NCI-H82 treated with DMSO at 0.1 percent for 48 hours (cell line): ENCODE data around the gene NR6A1.
"Not testable (repeated sequence)": the region's sequence is repeated elsewhere in the genome, so short reads cannot be mapped to it uniquely, and the experiment has no call there.

Source experiments
- DNase-seq: peaks from one replicate; lab custom pipeline; 2025; ENCODE audit not compliant: unreplicated experiment; lab: John Stamatoyannopoulos, UW

Gene NR6A1

DNA sequence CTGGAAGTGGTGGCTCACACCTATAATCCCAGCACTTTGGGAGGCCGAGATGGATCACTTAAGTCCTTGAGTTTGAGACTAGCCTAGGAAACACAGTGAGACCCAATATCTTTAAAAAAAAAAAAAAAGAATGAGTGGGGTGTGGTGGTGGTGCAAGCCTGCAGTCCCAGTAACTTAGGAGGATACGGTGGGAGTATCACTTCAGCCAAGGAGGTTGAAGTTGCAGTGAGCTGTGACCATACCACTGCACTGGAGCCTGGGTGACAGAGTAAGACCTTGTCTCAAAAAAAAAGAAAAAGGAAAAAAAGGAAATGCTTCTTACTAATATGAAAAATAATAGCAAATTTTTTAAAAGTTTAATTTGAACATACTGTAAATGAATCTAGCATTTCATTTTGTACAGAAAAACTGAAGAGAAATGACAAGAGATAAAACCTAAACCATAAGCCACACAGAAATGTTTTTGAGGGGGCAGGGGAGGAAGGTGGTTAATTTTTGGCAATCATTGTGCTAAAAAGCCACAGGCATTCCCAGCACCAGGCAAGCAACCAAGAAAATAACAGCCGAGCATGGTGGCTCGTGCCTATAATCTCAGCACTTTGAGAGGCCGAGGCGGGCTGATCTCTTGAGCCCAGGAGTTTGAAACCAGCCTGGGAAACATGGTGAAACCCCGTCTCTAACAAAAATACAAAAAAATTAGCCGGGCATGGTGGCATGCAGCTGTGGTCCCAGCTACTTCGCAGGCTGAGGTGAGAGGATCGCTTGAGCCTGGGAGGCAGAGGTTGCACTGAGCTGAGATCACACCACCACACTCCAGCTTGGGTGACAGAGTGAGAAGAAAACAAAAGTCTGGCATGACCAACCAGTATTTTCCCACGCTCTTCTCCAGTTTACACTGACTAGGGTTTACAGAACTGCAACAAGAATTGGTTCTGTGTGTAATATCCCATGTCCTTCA, 149.5 kb downstream of the NR6A1 start:
- no peak for DNase-seq

DNA sequence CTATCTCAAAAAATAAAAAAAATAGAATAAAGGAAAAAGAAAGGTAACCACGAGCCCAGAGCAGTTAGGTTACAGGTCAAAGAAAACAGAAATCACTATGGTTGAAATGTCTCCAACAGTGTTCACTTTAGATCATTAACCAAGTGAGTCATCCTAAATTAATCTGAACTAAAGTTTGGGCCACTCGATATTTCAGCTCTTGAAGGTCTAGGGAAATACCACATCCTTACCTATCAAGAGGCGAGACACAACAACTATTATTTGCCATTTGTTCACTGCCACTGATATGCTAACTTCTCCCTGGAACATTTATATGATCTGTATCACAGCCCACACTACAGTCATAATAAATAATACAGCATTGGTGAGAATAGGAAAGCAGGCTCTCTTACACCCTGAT, 152.6 kb downstream of the NR6A1 start:
- DNase-seq = no peak

DNA sequence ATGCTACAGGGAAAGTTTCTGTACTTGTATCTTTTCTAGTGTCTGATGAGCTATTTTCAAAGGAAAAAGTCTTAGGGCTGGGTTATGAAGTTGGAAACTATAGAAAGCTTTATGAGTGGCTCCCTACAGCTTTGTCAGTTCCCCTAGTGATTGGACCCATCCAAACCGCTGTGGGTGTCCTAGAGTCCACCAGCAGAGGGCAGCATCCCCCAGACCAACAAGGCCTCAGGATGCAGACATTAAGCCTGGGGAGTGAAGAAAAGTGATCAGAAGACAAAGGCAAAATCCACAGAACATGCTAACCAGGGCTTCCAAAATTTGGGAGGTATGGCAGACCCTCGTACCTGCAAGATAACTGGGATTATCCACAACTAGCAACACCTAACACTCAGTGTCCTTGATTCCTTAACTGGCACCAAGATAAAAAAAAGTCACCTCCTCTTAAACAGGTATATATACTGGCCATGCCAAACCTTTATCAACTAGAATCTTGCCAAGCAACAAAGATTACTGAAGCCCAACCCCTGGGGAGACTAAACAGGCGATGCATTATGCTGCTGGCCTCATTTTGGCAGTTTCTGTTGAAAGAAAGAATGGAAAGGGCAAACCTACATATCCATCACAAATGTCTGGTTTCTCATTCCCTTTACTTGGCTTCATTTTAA, 153.5 kb downstream of the NR6A1 start:
- peak; percentile 51 for DNase-seq

DNA sequence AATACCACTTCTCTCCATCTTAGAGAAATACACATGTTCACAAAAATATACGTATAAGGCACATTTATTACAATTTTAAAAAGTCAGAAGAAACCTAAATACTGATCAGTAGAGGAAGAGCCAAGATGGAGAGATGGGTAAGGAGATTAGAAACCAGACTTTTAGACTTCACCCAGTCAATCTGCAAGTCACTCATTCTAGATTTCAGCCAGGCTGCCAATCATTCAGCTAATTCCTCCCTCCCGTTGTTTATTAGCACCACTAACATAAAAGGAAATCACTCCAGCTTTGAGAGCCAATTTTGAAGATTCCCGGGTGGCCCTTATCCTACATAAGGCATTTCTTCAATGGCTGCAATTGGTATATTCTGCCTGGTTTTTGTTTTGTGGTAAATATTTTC, 154.2 kb downstream of the NR6A1 start:
- DNase-seq = no peak

DNA sequence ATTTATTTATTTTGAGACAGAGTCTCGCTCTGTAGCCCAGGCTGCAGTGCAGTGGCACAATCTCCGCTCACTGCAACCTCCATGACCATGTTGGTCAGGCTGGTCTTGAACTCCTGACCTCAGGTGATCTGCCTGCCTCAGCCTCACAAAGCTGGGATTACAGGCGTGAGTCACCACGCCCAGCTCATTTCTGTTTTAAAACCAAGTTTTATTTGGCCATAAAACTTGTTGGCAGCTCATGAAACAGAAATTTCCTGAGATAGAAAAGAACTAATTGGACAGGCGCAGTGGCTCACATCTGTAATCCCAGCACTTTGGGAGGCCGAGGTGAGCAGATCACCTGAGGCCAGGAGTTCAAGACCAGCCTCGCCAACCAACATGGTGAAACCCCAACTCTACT, 155.3 kb downstream of the NR6A1 start:
- not testable (repeated sequence) for DNase-seq

- DNase-seq = no peak
These were observed 155.9 kb downstream of the NR6A1 start for GRCh38 chr9:124615100-124615742.

DNA sequence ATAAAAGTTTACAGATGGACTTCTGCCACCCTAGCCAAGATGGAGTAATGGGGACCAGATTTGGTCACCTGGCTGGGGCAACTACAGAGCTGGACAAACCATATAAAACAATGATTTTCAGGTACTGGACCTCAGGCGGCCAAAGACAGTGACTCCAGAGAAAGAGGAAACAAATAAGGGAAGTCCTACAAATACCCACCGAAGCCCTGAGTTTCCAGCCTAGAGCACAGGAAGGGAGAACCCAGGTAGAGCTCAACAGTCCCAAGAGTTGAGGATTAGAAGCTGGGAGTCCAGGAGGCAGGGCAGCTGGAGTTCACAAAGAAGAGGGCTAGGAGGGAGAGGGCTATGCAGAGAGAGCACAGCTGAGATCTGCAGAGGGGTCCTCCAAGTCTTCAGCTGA, 157.3 kb downstream of the NR6A1 start:
- no peak for DNase-seq

DNA sequence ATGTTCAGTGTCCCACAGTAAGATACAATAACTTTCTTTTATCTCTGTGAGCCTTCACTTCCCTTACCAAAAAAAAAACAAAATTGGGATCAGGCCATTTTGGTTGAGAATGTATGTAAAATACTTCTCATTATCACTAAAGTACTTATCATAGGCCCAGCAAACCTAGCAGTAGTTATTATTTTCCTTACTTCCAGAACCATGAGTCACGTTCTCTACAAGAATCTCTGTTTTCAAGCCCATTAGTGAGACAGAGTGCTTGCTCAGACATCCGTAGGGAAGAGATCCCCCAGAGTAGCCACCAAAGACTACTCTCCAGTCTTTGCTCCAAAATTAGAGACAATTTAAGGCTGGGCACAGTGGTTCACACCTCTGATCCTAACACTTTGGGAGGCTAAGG, 160.0 kb downstream of the NR6A1 start:
- no peak for DNase-seq

GRCh38 chr9:124606027-124606426, 165.1 kb downstream of the NR6A1 start:
- no peak for DNase-seq

DNA sequence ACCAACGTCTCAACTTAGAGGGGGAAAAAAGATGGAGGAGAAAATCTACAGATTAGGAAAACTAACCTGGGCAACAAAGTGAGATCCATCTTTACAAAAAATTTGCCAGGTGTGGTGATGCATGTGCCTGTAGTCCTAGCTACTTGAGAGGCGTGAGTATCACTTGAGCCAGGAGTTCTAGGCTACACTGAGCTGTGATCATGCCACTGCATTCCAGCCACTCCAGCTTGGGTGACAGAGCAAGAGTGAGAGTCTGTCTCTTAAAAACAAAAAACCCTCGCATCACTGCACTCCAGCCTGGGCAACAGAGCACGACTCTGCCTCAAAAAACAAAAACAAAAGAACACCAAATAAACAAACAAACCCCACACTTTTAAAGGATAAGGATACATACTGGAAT, 165.9 kb downstream of the NR6A1 start:
- DNase-seq = no peak

- DNase-seq = no peak
These were observed 168.5 kb downstream of the NR6A1 start for GRCh38 chr9:124602632-124603031.

DNA sequence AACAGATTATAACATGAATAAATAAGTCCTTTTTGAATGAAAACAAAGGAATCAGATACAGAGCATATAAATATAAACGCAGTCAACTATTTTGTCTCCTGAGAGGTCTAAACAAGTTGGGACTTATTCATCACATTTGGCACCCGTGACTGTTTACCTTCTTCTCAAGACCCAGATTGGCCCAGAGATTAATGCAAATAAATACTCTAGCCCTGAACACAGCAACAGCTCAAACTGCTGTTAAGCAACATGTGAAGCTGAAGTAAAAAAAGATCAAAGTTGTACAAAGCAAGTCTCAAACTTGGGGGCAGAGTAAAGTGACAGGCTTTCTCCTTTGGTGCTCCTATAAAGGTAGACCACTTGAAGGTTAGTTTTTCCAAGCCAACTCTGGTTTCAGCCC, 168.9 kb downstream of the NR6A1 start:
- DNase-seq = no peak

- DNase-seq = no peak
These were observed 170.7 kb downstream of the NR6A1 start for GRCh38 chr9:124600407-124600806.

GRCh38 chr9:124599121-124599795, 171.9 kb downstream of the NR6A1 start:
- no peak for DNase-seq

GRCh38 chr9:124598048-124598447, 173.1 kb downstream of the NR6A1 start:
- DNase-seq = no peak

- no peak for DNase-seq
These were observed 174.8 kb downstream of the NR6A1 start for GRCh38 chr9:124596172-124596839.

DNA sequence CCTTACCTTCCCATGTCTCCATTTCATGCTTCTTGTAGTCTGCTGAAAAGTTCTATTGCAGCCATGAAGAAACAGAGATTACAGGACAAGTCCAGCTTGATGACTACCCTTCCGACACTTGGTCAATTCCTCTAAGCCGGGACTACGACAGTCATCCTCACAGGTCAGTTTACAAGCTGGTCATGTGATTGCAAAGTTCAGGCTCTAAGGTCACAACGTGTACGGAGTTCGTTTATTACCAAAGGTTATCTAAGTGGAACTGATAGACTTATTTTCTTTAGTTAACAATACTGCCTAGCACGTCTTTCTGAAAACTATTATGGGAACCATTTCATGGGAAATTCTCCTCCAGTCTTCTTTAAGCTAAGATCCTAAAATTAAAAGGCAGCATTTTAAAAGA, 175.4 kb downstream of the NR6A1 start:
- DNase-seq = no peak

- no peak for DNase-seq
These were observed 176.4 kb downstream of the NR6A1 start for GRCh38 chr9:124594673-124595072.

DNA sequence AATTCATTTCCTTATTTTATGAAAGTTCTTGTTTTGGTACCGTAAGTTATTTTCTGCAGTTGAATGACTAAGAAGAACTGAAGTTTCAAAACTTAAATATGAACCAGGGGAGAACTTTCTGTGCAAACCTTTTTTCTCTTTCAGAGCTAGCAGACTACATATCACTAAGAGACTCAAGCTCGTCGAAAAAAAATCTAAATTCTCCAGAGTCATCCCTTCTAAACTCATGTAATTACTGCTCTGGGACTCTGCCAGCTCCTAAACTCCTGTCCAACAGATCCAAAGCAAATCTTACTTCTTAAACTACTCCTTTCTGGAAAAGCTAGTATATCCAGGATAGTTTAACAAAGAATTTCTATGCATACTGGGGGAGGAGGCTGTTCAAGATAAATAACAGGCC, 176.9 kb downstream of the NR6A1 start:
- no peak for DNase-seq

DNA sequence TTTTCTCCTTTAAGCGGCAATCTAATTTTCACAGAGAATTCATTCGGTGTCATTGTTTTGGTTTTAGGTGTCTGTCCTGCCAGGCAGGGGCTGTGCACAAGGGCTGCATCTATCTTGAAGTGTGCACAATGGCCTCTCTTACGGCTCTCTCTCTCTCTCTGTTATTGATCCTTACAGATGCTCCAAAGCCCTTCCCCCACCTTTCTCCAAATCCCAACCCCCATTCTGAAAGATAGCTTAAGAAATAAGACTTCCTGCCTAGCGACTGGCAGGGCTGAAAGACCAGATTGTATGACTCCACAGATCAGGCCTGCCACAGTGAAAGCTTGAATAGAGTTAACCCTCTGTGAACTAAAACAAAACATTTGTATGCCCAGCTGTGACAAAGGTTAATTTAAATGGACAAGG, 177.5 kb downstream of the NR6A1 start:
- DNase-seq = peak; percentile 77

- no peak for DNase-seq
These were observed 177.9 kb downstream of the NR6A1 start for GRCh38 chr9:124593200-124593599.
